A673 (cell line): ENCODE measurements around the gene MRPS22. TPM values are rescaled to one million over a fixed set of nuclear protein-coding genes. Genes with fewer than 3 reads are reported as not detected.

Experiments used
- BruUV-seq: library from RNA; stranded (reverse); fragments of 400-500 nt; replicated peaks from 2 replicates; lab custom pipeline; 2021; lab: Mats Ljungman, UMichigan
- CTCF ChIA-PET: fragments of 300-600 bp; sonication (Branson Sonifier 250); formaldehyde crosslinking; loops from one replicate; lab custom pipeline; 2022; ENCODE audit warnings: antibody characterized with exemption; lab: Charles Lee
- POLR2A ChIA-PET: fragments of 300-600 bp; sonication (Branson Sonifier 250); formaldehyde crosslinking; loops from one replicate; lab custom pipeline; 2022; ENCODE audit warnings: antibody characterized with exemption; ENCODE audit not compliant: low non-redundant PET; lab: Charles Lee
- DNase-seq: peaks from one replicate; pipeline ENCODE4 v3.0.0-alpha.2; 2015; ENCODE audit warnings: low spot score
- H3K27ac ChIP-seq: fragments of 200-600 bp; sonication (generic); 2 replicates; pipeline ENCODE4 v1.5.1; 2016; ENCODE audit warnings: mixed run types, low read depth, mild to moderate bottlenecking, mixed read lengths, antibody characterized with exemption, low read length; ENCODE audit not compliant: poor library complexity, severe bottlenecking
- H3K27me3 ChIP-seq: fragments of 200-600 bp; sonication (generic); replicated peaks from 2 replicates; pipeline ENCODE4 v1.6.1; 2017; ENCODE audit warnings: mixed run types, low read depth, mild to moderate bottlenecking, mixed read lengths, antibody characterized with exemption, low read length; ENCODE audit not compliant: insufficient read depth, poor library complexity
- H3K36me3 ChIP-seq: fragments of 200-600 bp; sonication (generic); 2 replicates; pipeline ENCODE4 v1.6.1; 2016; ENCODE audit warnings: mixed run types, mild to moderate bottlenecking, mixed read lengths, antibody characterized with exemption, low read length; ENCODE audit not compliant: insufficient read depth, poor library complexity, severe bottlenecking
- H3K4me1 ChIP-seq: fragments of 200-600 bp; sonication (generic); 2 replicates; pipeline ENCODE4 v1.6.1; 2017; ENCODE audit warnings: mixed run types, mild to moderate bottlenecking, mixed read lengths, antibody characterized with exemption, low read length; ENCODE audit not compliant: insufficient read depth, poor library complexity, severe bottlenecking
- H3K4me3 ChIP-seq: fragments of 200-600 bp; sonication (generic); 2 replicates; pipeline ENCODE4 v1.5.1; 2016; ENCODE audit warnings: low read depth, mixed run types, mild to moderate bottlenecking, mixed read lengths, low read length; ENCODE audit not compliant: poor library complexity, severe bottlenecking
- H3K9me3 ChIP-seq: fragments of 200-600 bp; sonication (generic); 2 replicates; pipeline ENCODE4 v1.6.1; 2016; ENCODE audit warnings: mixed run types, low read depth, mild to moderate bottlenecking, mixed read lengths, antibody characterized with exemption, low read length; ENCODE audit not compliant: poor library complexity, severe bottlenecking
- EZH2 ChIP-seq: fragments of 200-600 bp; sonication (generic); IDR thresholded peaks from 2 replicates; pipeline ENCODE4 v1.6.1; 2017; ENCODE audit warnings: borderline replicate concordance, low read depth, mild to moderate bottlenecking, mixed read lengths, antibody characterized with exemption, low read length; ENCODE audit not compliant: poor library complexity, severe bottlenecking
- intact Hi-C: fragments of 100-400 bp; cut with micrococcal nuclease; formaldehyde crosslinking; loops from one replicate; pipeline ENCODE4 v1.10.0; 2022; ENCODE audit not compliant: unreplicated experiment
- total RNA-seq: library from RNA; stranded (reverse); gene quantifications from 2 replicates; pipeline ENCODE4 v1.2.3, GENCODE V29; 2021
- TF ChIP-seq, protein P1 (sequence below): fragments of 300-800, 200-600 bp; sonication (generic); conservative IDR thresholded peaks from 2 replicates; pipeline ENCODE4 v1.5.1; 2017; ENCODE audit warnings: low read depth, mild to moderate bottlenecking, antibody characterized with exemption, low read length, moderate library complexity, mixed read lengths

The MRPS22 gene
- total RNA-seq, 1 experiment from 2014 or later, result 61.9 TPM

DNA sequence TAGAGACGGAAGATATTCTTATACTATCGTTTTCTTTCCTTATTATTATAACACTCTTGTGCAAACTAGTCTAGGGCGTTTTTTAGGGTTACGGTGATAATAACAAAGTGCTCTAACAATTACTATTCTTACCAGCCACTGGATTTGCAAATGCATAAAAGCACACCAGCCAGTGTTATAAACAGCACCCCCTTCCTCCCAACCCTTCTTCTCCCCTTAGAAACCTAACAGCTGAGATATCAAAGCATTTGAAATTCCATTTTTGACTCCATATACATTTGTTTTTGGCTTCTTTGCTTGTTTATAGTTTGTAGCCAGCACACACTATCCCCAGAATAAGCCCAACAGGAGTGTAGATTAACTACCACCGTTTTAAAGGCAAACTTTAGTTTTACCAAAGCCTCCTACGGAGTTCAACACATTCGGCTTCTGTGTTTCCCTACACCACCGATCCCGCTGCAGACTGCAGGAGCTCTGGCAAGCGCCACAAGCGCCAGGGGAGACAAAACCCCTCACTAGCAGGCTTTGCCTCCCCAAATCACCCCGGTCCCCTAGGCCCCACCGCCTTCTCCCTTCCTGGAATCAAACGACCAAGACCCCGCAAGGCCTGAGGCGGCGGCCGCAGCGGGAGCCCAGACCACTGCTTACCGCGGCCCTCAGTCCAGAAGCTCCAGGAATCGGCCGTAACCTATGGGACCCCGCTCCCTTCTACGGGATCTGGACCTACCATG lies 45.2 kb downstream of the MRPS22 start:
- BruUV-seq, result TSS peak; percentile 72
- intact Hi-C loops, result no loop called here

DNA sequence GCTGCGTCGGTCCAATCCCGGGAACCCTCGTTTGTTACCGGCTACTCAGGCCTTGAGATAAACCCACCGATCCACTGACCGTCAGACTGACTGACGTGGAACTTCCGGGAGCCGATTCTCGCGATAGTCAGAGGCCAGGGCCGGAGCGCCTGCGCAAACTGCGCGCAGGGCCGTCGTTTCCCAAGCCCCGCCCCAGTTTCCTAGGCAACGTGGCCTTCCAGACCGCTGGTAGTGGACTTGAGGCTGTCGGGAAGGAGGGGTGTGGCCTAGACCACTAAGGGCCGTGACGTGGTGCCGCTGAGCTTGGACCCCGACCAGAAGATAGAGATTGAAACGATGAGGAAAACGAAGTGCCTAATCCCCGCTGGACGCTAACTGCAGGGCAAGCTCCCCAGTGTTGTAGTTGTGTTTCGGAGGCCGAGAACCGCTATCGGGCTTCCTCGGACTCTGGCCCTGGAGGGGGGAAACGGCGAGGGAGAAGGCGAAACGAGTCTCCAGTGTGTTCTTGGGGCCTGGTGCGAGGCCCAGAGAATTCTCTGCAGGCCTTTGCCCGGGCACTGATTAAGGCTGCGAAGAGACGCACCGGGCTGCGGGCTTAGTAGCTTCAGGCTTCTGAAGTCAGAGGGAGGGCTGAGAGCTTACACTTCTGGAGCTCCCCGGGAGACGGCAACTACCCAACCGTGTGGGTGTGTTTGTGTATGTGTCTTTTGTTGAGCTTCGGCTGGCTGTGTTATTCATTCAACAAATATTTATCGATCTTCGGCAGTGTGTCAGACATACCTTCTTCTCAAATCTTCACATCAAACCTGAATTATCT lies 45.9 kb downstream of the MRPS22 start, which contains the start of gene COPB2:
COPB2 (minus strand) TSS at position 96 of the 817 bp plus-strand sequence. CDS start 97 bp downstream, outside the sequence.
- Histone ChIP-seq H3K4me1 (peaks cover 31% of the 10 kb centered on the region), H3K9me3 (no peaks in the 10 kb centered on the region), H3K27ac (peak within 1 kb of the TSS; percentile 97), H3K4me3 (peak within 1 kb of the TSS; percentile 99), H3K36me3 (no peaks in the 10 kb centered on the region), H3K27me3 (no peaks in the 10 kb centered on the region)
- BruUV-seq, result TSS peak; percentile 80
- ChIA-PET POLR2A (interaction anchor here (0.5 to 0.8 kb wide), 2 partner anchors 474 to 697 kb away, joined by 3 to 5 read pairs; no protein-coding TSS in a partner anchor), CTCF (interaction anchor here (0.6 kb wide), 1 partner anchor 525 kb away, joined by 6 read pairs; no protein-coding TSS in a partner anchor)
- intact Hi-C loops, result no loop called here
- DNase-seq, result peak; percentile 97
- TF ChIP-seq, protein P1, sequence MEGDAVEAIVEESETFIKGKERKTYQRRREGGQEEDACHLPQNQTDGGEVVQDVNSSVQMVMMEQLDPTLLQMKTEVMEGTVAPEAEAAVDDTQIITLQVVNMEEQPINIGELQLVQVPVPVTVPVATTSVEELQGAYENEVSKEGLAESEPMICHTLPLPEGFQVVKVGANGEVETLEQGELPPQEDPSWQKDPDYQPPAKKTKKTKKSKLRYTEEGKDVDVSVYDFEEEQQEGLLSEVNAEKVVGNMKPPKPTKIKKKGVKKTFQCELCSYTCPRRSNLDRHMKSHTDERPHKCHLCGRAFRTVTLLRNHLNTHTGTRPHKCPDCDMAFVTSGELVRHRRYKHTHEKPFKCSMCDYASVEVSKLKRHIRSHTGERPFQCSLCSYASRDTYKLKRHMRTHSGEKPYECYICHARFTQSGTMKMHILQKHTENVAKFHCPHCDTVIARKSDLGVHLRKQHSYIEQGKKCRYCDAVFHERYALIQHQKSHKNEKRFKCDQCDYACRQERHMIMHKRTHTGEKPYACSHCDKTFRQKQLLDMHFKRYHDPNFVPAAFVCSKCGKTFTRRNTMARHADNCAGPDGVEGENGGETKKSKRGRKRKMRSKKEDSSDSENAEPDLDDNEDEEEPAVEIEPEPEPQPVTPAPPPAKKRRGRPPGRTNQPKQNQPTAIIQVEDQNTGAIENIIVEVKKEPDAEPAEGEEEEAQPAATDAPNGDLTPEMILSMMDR, result no peak
- TF ChIP-seq EZH2, result no peak

More for the DNA sequence above, 45.2 kb downstream of the MRPS22 start:
- Histone ChIP-seq H3K27ac (peak overlapping the region; percentile 97), H3K27me3 (no peaks in the 10 kb centered on the region), H3K36me3 (no peaks in the 10 kb centered on the region), H3K4me3 (peak overlapping the region; percentile 99), H3K9me3 (no peaks in the 10 kb centered on the region), H3K4me1 (peaks cover 25% of the 10 kb centered on the region)
- ChIA-PET POLR2A (no interaction called here), CTCF (interaction anchor here (0.6 to 0.7 kb wide), 3 partner anchors 34 to 526 kb away, joined by 3 to 6 read pairs (median 3); no protein-coding TSS in a partner anchor)
- peak; percentile 46 for DNase-seq
- TF ChIP-seq, protein P1, result no peak
- no peak for TF ChIP-seq EZH2

DNA sequence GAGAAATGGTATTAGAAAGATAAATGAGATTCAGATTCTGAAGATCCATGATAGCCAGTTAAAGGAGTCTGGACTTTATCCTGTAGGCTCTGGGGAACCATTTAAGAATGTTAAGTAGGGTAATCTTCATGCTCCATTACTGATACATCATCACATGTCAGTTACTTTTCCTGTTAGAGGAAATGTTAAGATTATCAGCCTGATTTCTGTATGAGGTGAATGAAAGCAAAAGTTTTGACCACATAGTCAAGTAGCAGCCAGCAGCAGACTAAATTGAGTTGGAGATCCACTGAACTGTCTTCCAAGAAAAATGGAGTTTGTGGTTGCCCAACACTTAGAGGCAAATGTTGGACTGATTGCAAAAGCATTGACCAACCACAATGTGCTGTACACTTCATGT lies 50.3 kb downstream of the MRPS22 start:
- H3K9me3 ChIP-seq, result no peaks in the 10 kb centered on the region
- ChIA-PET CTCF (no interaction called here), POLR2A (no interaction called here)
- H3K27me3 ChIP-seq, result no peaks in the 10 kb centered on the region
- intact Hi-C loops, result no loop called here
- no peaks in the 10 kb centered on the region for H3K36me3 ChIP-seq
- no peak overlapping the region for H3K4me3 ChIP-seq
- peak; percentile 86 for DNase-seq
- TF ChIP-seq, protein P1, result no peak
- TF ChIP-seq EZH2, result no peak
- no peak overlapping the region for H3K27ac ChIP-seq
- H3K4me1 ChIP-seq, result peaks cover 29% of the 10 kb centered on the region
- no TSS peak for BruUV-seq
